Type B pancreatic cell (in vitro differentiated cells): ENCODE measurements around the gene TBX15. TPM values are rescaled to one million over a fixed set of nuclear protein-coding genes. Genes with fewer than 3 reads are reported as not detected.
"Not testable (repeated sequence)": the region's sequence is repeated elsewhere in the genome, so short reads cannot be mapped to it uniquely, and the experiment has no call there.

Experiments used
- DNase-seq: peaks from one replicate; pipeline ENCODE4 v3.0.0; 2021; ENCODE audit warnings: mixed read lengths; ENCODE audit not compliant: unreplicated experiment; ENCODE audit errors: extremely low spot score
- H3K27ac Mint-ChIP-seq: 2 replicates; pipeline ENCODE4 v1.8.0; 2021; ENCODE audit warnings: mild to moderate bottlenecking, mixed read lengths
- H3K27me3 Mint-ChIP-seq: 2 replicates; pipeline ENCODE4 v1.8.0; 2021; ENCODE audit warnings: mixed read lengths
- H3K36me3 Mint-ChIP-seq: 2 replicates; pipeline ENCODE4 v1.8.0; 2021; ENCODE audit warnings: mixed read lengths
- H3K4me1 Mint-ChIP-seq: one replicate; pipeline ENCODE4 v1.8.0; 2021; ENCODE audit warnings: mixed read lengths; ENCODE audit not compliant: unreplicated experiment
- H3K4me3 Mint-ChIP-seq: 2 replicates; pipeline ENCODE4 v1.8.0; 2021; ENCODE audit warnings: mild to moderate bottlenecking, mixed read lengths
- H3K9me3 Mint-ChIP-seq: 2 replicates; pipeline ENCODE4 v1.8.0; 2021; ENCODE audit warnings: mixed read lengths
- CTCF ChIP-seq: fragments of 200-600 bp; sonication (generic); conservative IDR thresholded peaks from 2 replicates; pipeline ENCODE4 v1.5.0; 2021; ENCODE audit warnings: antibody characterized with exemption, mild to moderate bottlenecking
- total RNA-seq: library from RNA; stranded (reverse); gene quantifications from 2 replicates; pipeline ENCODE4 v1.2.1, GENCODE V29; 2021; ENCODE audit warnings: low replicate concordance

Gene TBX15
- total RNA-seq, 1 donor from 2014 or later: 8.5 TPM

GRCh38 chr1:118958937-118959631 lies 29.1 kb downstream of the TBX15 start:
- no peaks in the 10 kb centered on the region for H3K36me3 Mint-ChIP-seq
- TF ChIP-seq CTCF: no peak
- peaks cover 15% of the 10 kb centered on the region for H3K27me3 Mint-ChIP-seq
- no peak for DNase-seq
- H3K27ac Mint-ChIP-seq: no peak overlapping the region
- peaks cover 14% of the 10 kb centered on the region for H3K4me1 Mint-ChIP-seq
- H3K9me3 Mint-ChIP-seq: no peaks in the 10 kb centered on the region
- no peak overlapping the region for H3K4me3 Mint-ChIP-seq

- Mint-ChIP-seq H3K4me1 (peaks cover 16% of the 10 kb centered on the region), H3K27me3 (peaks cover 13% of the 10 kb centered on the region), H3K9me3 (no peaks in the 10 kb centered on the region), H3K27ac (no peak overlapping the region), H3K4me3 (no peak overlapping the region), H3K36me3 (no peaks in the 10 kb centered on the region)
- no peak for DNase-seq
- TF ChIP-seq CTCF: no peak
These were observed 30.0 kb downstream of the TBX15 start for GRCh38 chr1:118958140-118958539.

- not testable (repeated sequence) for H3K27ac Mint-ChIP-seq, DNase-seq, H3K36me3 Mint-ChIP-seq, H3K4me3 Mint-ChIP-seq, H3K9me3 Mint-ChIP-seq
- H3K4me1 Mint-ChIP-seq: peaks cover 16% of the 10 kb centered on the region
- peaks cover 11% of the 10 kb centered on the region for H3K27me3 Mint-ChIP-seq
These were observed 30.6 kb downstream of the TBX15 start for GRCh38 chr1:118957579-118957978.

GRCh38 chr1:118954301-118954905 lies 33.7 kb downstream of the TBX15 start:
- Mint-ChIP-seq H3K36me3 (no peaks in the 10 kb centered on the region), H3K27ac (no peak overlapping the region), H3K4me3 (no peak overlapping the region), H3K9me3 (no peaks in the 10 kb centered on the region), H3K4me1 (peaks cover 4% of the 10 kb centered on the region), H3K27me3 (peaks cover 3% of the 10 kb centered on the region)
- TF ChIP-seq CTCF: no peak
- DNase-seq: no peak

- Mint-ChIP-seq H3K4me1 (peaks cover 10% of the 10 kb centered on the region), H3K4me3 (no peak overlapping the region), H3K27ac (no peak overlapping the region)
These were observed 36.7 kb downstream of the TBX15 start for GRCh38 chr1:118951270-118951936.

More at GRCh38 chr1:118951270-118951936, 36.7 kb downstream of the TBX15 start:
- TF ChIP-seq CTCF: no peak
- H3K9me3 Mint-ChIP-seq: no peaks in the 10 kb centered on the region
- H3K36me3 Mint-ChIP-seq: no peaks in the 10 kb centered on the region
- DNase-seq: no peak
- H3K27me3 Mint-ChIP-seq: peaks cover 6% of the 10 kb centered on the region
